Fibroblast of skin of right quadriceps (primary cell): ENCODE results near the gene CYP2S1.
"Not testable (repeated sequence)": the region's sequence is repeated elsewhere in the genome, so short reads cannot be mapped to it uniquely, and the experiment has no call there.

Source experiments
- DNase-seq: peaks from one replicate; pipeline ENCODE4 v3.0.0-alpha.2; 2013

CYP2S1 gene

GRCh38 chr19:41192574-41193429 lies at the start of gene CYP2S1:
CYP2S1 (plus strand) TSS chr19:41193219; CDS start chr19:41193265, 46 bp downstream.
- no peak for DNase-seq

GRCh38 chr19:41144403-41144802 lies 48.6 kb upstream of the CYP2S1 start:
- peak; percentile 65 for DNase-seq

GRCh38 chr19:41149831-41150230 lies 43.2 kb upstream of the CYP2S1 start:
- DNase-seq = no peak

GRCh38 chr19:41150986-41151385 lies 42.0 kb upstream of the CYP2S1 start:
- DNase-seq = not testable (repeated sequence)

GRCh38 chr19:41154060-41154459 lies 39.0 kb upstream of the CYP2S1 start:
- no peak for DNase-seq

GRCh38 chr19:41156207-41156606 lies 36.8 kb upstream of the CYP2S1 start:
- DNase-seq = no peak

- no peak for DNase-seq
These were observed 33.1 kb upstream of the CYP2S1 start for GRCh38 chr19:41159881-41160280.

- DNase-seq = no peak
These were observed 31.1 kb upstream of the CYP2S1 start for GRCh38 chr19:41161903-41162302.

GRCh38 chr19:41166944-41167804 lies 25.8 kb upstream of the CYP2S1 start:
- no peak for DNase-seq

- DNase-seq = no peak
These were observed 20.5 kb upstream of the CYP2S1 start for GRCh38 chr19:41172297-41173164.

- DNase-seq = no peak
These were observed 18.6 kb upstream of the CYP2S1 start for GRCh38 chr19:41174297-41174928.

- DNase-seq = peak; percentile 80
These were observed 16.9 kb upstream of the CYP2S1 start for GRCh38 chr19:41175801-41176777.

GRCh38 chr19:41180173-41180572 lies 12.8 kb upstream of the CYP2S1 start:
- not testable (repeated sequence) for DNase-seq

GRCh38 chr19:41186971-41187883 lies 5.8 kb upstream of the CYP2S1 start:
- DNase-seq = no peak

- DNase-seq = no peak
These were observed 5.1 kb upstream of the CYP2S1 start for GRCh38 chr19:41187884-41188279.

GRCh38 chr19:41189425-41190065 lies 3.5 kb upstream of the CYP2S1 start:
- DNase-seq = no peak

- DNase-seq = no peak
These were observed 574 bp downstream of the CYP2S1 start for GRCh38 chr19:41193430-41194156.

GRCh38 chr19:41194157-41194552 lies 1.1 kb downstream of the CYP2S1 start:
- no peak for DNase-seq
